Measurements from ENCODE around the gene KRTAP5-7. TPM values are rescaled to one million over a fixed set of nuclear protein-coding genes. Genes with fewer than 3 reads are reported as not detected.

KRTAP5-7 gene
- total RNA-seq, 1 experiment from 2014 or later: not detected

DNA sequence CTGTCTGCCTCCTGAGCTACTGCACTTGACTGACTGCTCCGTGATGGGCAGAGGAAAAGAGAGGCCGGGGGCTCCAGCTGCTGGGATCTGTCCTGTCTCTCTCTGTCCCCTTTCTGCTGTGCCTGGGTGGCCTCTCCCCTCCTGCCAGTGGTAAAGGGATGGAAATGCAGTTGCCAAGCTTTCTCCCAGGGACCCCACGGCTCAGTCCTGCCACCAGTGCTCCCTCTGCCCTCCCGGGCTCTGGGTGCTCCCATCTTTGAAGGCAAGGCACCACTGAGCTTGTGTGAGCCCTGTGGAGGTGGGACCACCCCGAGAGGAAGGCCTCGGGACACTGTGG is 42.0 kb upstream of the KRTAP5-7 start:
- POLR2A ChIA-PET: no interaction called here
- Histone ChIP-seq H3K9me3 (ENCODE audit: control insufficient read depth in 1 of 2, insufficient read depth in 1 of 2, low read depth in 1 of 2, low read length in 2 of 2) (no peaks in the 10 kb centered on the region), H4K20me1 (ENCODE audit: insufficient read depth) (no peaks in the 10 kb centered on the region), H3K4me3 (replicated peaks in 1 of 2; ENCODE audit: low read depth in 1 of 2, low read length in 2 of 2) (no peak overlapping the region), H3K27me3 (ENCODE audit: insufficient read depth, low read length) (no peaks in the 10 kb centered on the region), H2AFZ (ENCODE audit: low read depth, low read length, poor library complexity, severe bottlenecking) (no peak overlapping the region), H3K4me1 (ENCODE audit: control insufficient read depth in 1 of 2, insufficient read depth in 2 of 2, low read length in 2 of 2) (peaks cover 0 to 5% of the 10 kb centered on the region in 2 experiments; a peak in 1 of 4 replicates), H3K27ac (ENCODE audit: low read depth, low read length) (no peak overlapping the region), H3K79me2 (ENCODE audit: insufficient read depth, low read length) (no peaks in the 10 kb centered on the region), H3K4me2 (ENCODE audit: low read length) (no peak overlapping the region), H3K9me2 (ENCODE audit: insufficient read depth) (no peaks in the 10 kb centered on the region), H3K36me3 (ENCODE audit: control insufficient read depth in 1 of 2, insufficient read depth in 2 of 2, low read length in 2 of 2) (peaks cover 10 to 12% of the 10 kb centered on the region in 2 experiments; a peak in 2 of 4 replicates), H3K9ac (ENCODE audit: low read length) (no peak overlapping the region)
- no TSS peak for BruUV-seq (replicated peaks)
- intact Hi-C loops (cut with micrococcal nuclease): no loop called here
- DNase-seq (ENCODE audit: low read depth, low spot score) (no peak), ATAC-seq (no peak)
- CTCF ChIA-PET: no interaction called here
- RAD21 ChIA-PET (ENCODE audit: low non-redundant PET in 1 of 2, low total read pairs in 2 of 2, uncharacterized antibody in 2 of 2, unreplicated experiment in 2 of 2): no interaction called here
- no peak for TF ChIP-seq EZH2phosphoT487 (IDR thresholded peaks at IDR 0.05; ENCODE audit: borderline replicate concordance)
- no peak for TF ChIP-seq SP1 (IDR thresholded peaks at IDR 0.05; ENCODE audit: low read depth)
- TF ChIP-seq, protein P1, sequence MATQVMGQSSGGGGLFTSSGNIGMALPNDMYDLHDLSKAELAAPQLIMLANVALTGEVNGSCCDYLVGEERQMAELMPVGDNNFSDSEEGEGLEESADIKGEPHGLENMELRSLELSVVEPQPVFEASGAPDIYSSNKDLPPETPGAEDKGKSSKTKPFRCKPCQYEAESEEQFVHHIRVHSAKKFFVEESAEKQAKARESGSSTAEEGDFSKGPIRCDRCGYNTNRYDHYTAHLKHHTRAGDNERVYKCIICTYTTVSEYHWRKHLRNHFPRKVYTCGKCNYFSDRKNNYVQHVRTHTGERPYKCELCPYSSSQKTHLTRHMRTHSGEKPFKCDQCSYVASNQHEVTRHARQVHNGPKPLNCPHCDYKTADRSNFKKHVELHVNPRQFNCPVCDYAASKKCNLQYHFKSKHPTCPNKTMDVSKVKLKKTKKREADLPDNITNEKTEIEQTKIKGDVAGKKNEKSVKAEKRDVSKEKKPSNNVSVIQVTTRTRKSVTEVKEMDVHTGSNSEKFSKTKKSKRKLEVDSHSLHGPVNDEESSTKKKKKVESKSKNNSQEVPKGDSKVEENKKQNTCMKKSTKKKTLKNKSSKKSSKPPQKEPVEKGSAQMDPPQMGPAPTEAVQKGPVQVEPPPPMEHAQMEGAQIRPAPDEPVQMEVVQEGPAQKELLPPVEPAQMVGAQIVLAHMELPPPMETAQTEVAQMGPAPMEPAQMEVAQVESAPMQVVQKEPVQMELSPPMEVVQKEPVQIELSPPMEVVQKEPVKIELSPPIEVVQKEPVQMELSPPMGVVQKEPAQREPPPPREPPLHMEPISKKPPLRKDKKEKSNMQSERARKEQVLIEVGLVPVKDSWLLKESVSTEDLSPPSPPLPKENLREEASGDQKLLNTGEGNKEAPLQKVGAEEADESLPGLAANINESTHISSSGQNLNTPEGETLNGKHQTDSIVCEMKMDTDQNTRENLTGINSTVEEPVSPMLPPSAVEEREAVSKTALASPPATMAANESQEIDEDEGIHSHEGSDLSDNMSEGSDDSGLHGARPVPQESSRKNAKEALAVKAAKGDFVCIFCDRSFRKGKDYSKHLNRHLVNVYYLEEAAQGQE (IDR thresholded peaks at IDR 0.05; ENCODE audit: low read depth): no peak
- TF ChIP-seq ZFX (IDR thresholded peaks at IDR 0.05): no peak
- TF ChIP-seq JUND (IDR thresholded peaks at IDR 0.05): no peak
- no peak for TF ChIP-seq ELF1 (IDR thresholded peaks at IDR 0.05; ENCODE audit: borderline replicate concordance, low read depth)
- no peak for TF ChIP-seq CEBPB (IDR thresholded peaks at IDR 0.05; ENCODE audit: low read depth)

DNA sequence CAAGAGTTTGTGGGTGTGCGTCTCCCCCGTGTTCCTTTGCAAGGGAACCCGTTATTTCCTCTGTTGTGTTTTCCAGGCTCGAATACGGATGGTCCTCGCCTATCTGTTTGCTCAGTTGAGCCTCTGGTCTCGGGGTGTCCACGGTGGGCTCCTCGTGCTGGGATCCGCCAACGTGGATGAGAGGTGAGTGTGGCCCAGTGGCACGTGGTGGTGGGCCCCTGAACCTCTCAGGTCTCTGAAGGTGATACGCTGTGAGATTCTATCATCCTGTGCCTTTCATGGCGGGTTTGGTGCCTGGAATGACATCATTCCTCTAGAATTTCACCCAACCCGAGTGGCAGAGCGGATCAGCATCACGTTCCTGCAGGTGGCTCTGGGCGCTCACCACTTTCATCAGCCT is 41.6 kb upstream of the KRTAP5-7 start:
- H3K9me3 ChIP-seq (ENCODE audit: control insufficient read depth in 1 of 2, insufficient read depth in 1 of 2, low read depth in 1 of 2, low read length in 2 of 2): no peaks in the 10 kb centered on the region
- H4K20me1 ChIP-seq (ENCODE audit: insufficient read depth): no peaks in the 10 kb centered on the region
- no peak overlapping the region for H3K27ac ChIP-seq (ENCODE audit: low read depth, low read length)
- ATAC-seq (no peak), DNase-seq (ENCODE audit: low read depth, low spot score) (no peak)
- H3K79me2 ChIP-seq (ENCODE audit: insufficient read depth, low read length): no peaks in the 10 kb centered on the region
- ChIA-PET CTCF (no interaction called here), POLR2A (interaction anchor here (0.6 kb wide), 1 partner anchor 33 kb away, joined by 8 read pairs; no protein-coding TSS in a partner anchor), RAD21 (ENCODE audit: low non-redundant PET in 1 of 2, low total read pairs in 2 of 2, uncharacterized antibody in 2 of 2, unreplicated experiment in 2 of 2) (no interaction called here)
- peaks cover 10 to 12% of the 10 kb centered on the region in 2 experiments; a peak in 2 of 4 replicates for H3K36me3 ChIP-seq (ENCODE audit: control insufficient read depth in 1 of 2, insufficient read depth in 2 of 2, low read length in 2 of 2)
- no peak overlapping the region for H3K9ac ChIP-seq (ENCODE audit: low read length)
- no peaks in the 10 kb centered on the region for H3K9me2 ChIP-seq (ENCODE audit: insufficient read depth)
- H3K27me3 ChIP-seq (ENCODE audit: insufficient read depth, low read length): no peaks in the 10 kb centered on the region
- H3K4me3 ChIP-seq (replicated peaks in 1 of 2; ENCODE audit: low read depth in 1 of 2, low read length in 2 of 2): no peak overlapping the region
- intact Hi-C loops (cut with micrococcal nuclease): no loop called here
- H3K4me2 ChIP-seq (ENCODE audit: low read length): no peak overlapping the region
- H2AFZ ChIP-seq (ENCODE audit: low read depth, low read length, poor library complexity, severe bottlenecking): no peak overlapping the region
- no TSS peak for BruUV-seq (replicated peaks)
- peaks cover 0 to 5% of the 10 kb centered on the region in 2 experiments; a peak in 1 of 4 replicates for H3K4me1 ChIP-seq (ENCODE audit: control insufficient read depth in 1 of 2, insufficient read depth in 2 of 2, low read length in 2 of 2)
- TF ChIP-seq FOSL1 (IDR thresholded peaks at IDR 0.05; ENCODE audit: low read depth): no peak
- TF ChIP-seq YY1 (IDR thresholded peaks at IDR 0.05; ENCODE audit: extremely low read depth, insufficient replicate concordance, low read depth, low read length): no peak
- TF ChIP-seq ZFX (IDR thresholded peaks at IDR 0.05): no peak
- no peak for TF ChIP-seq RAD21 (IDR thresholded peaks at IDR 0.05; ENCODE audit: low read depth)
- no peak for TF ChIP-seq POLR2A (IDR thresholded peaks at IDR 0.05; ENCODE audit: borderline replicate concordance, extremely low read depth, insufficient read depth, insufficient read length)
- TF ChIP-seq, protein P2, sequence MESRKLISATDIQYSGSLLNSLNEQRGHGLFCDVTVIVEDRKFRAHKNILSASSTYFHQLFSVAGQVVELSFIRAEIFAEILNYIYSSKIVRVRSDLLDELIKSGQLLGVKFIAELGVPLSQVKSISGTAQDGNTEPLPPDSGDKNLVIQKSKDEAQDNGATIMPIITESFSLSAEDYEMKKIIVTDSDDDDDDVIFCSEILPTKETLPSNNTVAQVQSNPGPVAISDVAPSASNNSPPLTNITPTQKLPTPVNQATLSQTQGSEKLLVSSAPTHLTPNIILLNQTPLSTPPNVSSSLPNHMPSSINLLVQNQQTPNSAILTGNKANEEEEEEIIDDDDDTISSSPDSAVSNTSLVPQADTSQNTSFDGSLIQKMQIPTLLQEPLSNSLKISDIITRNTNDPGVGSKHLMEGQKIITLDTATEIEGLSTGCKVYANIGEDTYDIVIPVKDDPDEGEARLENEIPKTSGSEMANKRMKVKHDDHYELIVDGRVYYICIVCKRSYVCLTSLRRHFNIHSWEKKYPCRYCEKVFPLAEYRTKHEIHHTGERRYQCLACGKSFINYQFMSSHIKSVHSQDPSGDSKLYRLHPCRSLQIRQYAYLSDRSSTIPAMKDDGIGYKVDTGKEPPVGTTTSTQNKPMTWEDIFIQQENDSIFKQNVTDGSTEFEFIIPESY (IDR thresholded peaks at IDR 0.05; ENCODE audit: extremely low read depth, insufficient replicate concordance, low read length): no peak
- no peak for TF ChIP-seq SRF (IDR thresholded peaks at IDR 0.05; ENCODE audit: low read depth)
